ENCODE data around the gene XBP1. TPM values are rescaled to one million over a fixed set of nuclear protein-coding genes. Genes with fewer than 3 reads are reported as not detected.

XBP1 gene
- total and polyA plus RNA-seq, 2 of the 13 experiments (the other 11 are each of a cell fraction or from before 2014, with no cell fraction given) = 416 to 427 TPM

GRCh38 chr22:28799606-28800307 lies 612 bp downstream of the XBP1 start (continued):
- TF ChIP-seq NR2F1 (CRISPR knock-in tag; IDR thresholded peaks at IDR 0.05) (0 out of 4 replicates have a peak, but pooled peaks of 1 of the 2 experiments have one; percentile 13), PBX3 (CRISPR knock-in tag; IDR thresholded peaks at IDR 0.05; ENCODE audit: borderline replicate concordance) (0 out of 2 replicates have a peak, but pooled peaks have one; percentile 50), RBAK (CRISPR knock-in tag; IDR thresholded peaks at IDR 0.05) (no peak), ZNF317 (CRISPR knock-in tag; IDR thresholded peaks at IDR 0.05) (0 out of 2 replicates have a peak, but pooled peaks have one; percentile 19), GTF2F1 (IDR thresholded peaks at IDR 0.05; ENCODE audit: low read length) (no peak), FOSL1 (CRISPR knock-in tag; IDR thresholded peaks at IDR 0.05; ENCODE audit: borderline replicate concordance) (peak; percentile 10; the same call in 1 of the 2 replicates), ZBTB21 (CRISPR knock-in tag; IDR thresholded peaks at IDR 0.05) (no peak), ZBTB3 (CRISPR knock-in tag; IDR thresholded peaks at IDR 0.05; ENCODE audit: borderline replicate concordance, low read depth) (0 out of 2 replicates have a peak, but pooled peaks have one; percentile 3), ZNF251 (CRISPR knock-in tag; IDR thresholded peaks at IDR 0.05) (no peak), ZFP36L1 (CRISPR knock-in tag; IDR thresholded peaks at IDR 0.05) (peak; percentile 3; the same call in 1 of the 2 replicates), NR2C2 (CRISPR knock-in tag; IDR thresholded peaks at IDR 0.05; ENCODE audit: borderline replicate concordance) (no peak), MTA3 (CRISPR knock-in tag; IDR thresholded peaks at IDR 0.05) (no peak), PRDM4 (CRISPR knock-in tag; IDR thresholded peaks at IDR 0.05; ENCODE audit: borderline replicate concordance) (no peak), KAT2B (IDR thresholded peaks at IDR 0.05; ENCODE audit: borderline replicate concordance, low read depth, low read length) (no peak), ATM (IDR thresholded peaks at IDR 0.05; ENCODE audit: borderline replicate concordance) (no peak), IKZF4 (CRISPR knock-in tag; IDR thresholded peaks at IDR 0.05; ENCODE audit: borderline replicate concordance, low read depth, not compliant biosample characterization) (no peak), RFX3 (CRISPR knock-in tag; IDR thresholded peaks at IDR 0.05) (no peak), TOPORS (CRISPR knock-in tag; IDR thresholded peaks at IDR 0.05) (no peak), SMYD3 (CRISPR knock-in tag; IDR thresholded peaks at IDR 0.05) (no peak), NKX3-1 (CRISPR knock-in tag; IDR thresholded peaks at IDR 0.05) (peak; percentile 81), ZNF879 (CRISPR knock-in tag; IDR thresholded peaks at IDR 0.05) (no peak), HNRNPH1 (optimal IDR thresholded peaks at IDR 0.05; ENCODE audit: low read depth, low read length) (peak; percentile 66), JUNB (CRISPR knock-in tag; IDR thresholded peaks at IDR 0.05; ENCODE audit: borderline replicate concordance) (no peak), MED1 (CRISPR knock-in tag; IDR thresholded peaks at IDR 0.05) (no peak), FLYWCH1 (CRISPR knock-in tag; IDR thresholded peaks at IDR 0.05) (0 out of 2 replicates have a peak, but pooled peaks have one; percentile 47), ZNF724P (CRISPR knock-in tag; IDR thresholded peaks at IDR 0.05; ENCODE audit: borderline replicate concordance) (no peak)

Data from HepG2 (cell line).